ENCODE data around the gene NUF2.
"Not testable (repeated sequence)": the region's sequence is repeated elsewhere in the genome, so short reads cannot be mapped to it uniquely, and the experiment has no call there.

Gene NUF2

DNA sequence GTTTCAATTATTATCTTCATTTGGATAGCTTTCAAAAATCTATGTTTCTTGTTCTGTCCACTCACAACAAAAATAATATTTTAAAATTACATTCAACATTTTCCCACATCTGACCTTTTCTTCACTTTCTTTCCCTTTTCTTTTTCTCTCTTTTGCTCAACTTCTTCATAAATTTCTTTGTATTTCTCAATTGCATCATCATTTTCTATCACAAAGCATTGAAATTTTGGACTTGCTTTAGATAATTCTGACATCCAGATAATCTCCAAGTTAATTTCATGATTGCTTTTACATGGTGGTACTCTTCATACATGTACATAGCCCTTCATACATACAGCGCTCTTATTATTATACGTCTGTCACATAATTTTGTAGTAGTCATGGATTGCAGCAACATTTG is 30.2 kb downstream of the NUF2 start:
- Histone ChIP-seq H2AFZ (ENCODE audit: low read depth, low read length) (no peak overlapping the region), H3K4me1 (ENCODE audit: insufficient read depth, low read length) (no peaks in the 10 kb centered on the region), H3K9me3 (ENCODE audit: low read length) (no peaks in the 10 kb centered on the region), H3K4me3 (ENCODE audit: low read length) (no peak overlapping the region), H3K36me3 (ENCODE audit: insufficient read depth, low read length) (peaks cover 69% of the 10 kb centered on the region), H3K27me3 (ENCODE audit: insufficient read depth, low read length) (no peaks in the 10 kb centered on the region)

DNA sequence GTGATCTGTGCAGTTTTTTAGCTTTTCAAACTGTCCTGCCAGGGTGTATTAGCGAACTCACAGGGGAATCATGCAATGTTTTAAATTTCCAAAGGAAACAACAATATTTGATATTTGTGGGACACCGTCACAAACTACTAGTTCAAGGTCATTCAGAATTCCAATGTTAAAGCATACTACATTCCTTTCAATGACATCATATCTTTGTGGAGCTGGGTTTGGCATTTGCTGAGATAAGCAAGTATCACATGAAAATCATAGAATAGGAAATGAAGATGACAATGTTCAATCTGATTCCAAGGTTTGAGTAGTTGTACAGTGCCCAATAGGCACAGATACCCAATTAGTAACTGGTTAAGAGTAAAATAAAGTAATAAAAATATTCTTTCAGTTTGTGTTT is 35.6 kb downstream of the NUF2 start:
- Histone ChIP-seq H3K4me1 (ENCODE audit: insufficient read depth, low read length) (no peaks in the 10 kb centered on the region), H3K4me3 (ENCODE audit: low read length) (no peak overlapping the region), H3K9me3 (ENCODE audit: low read length) (no peaks in the 10 kb centered on the region), H2AFZ (ENCODE audit: low read depth, low read length) (no peak overlapping the region), H3K36me3 (ENCODE audit: insufficient read depth, low read length) (peaks cover 29% of the 10 kb centered on the region), H3K27me3 (ENCODE audit: insufficient read depth, low read length) (no peaks in the 10 kb centered on the region)

DNA sequence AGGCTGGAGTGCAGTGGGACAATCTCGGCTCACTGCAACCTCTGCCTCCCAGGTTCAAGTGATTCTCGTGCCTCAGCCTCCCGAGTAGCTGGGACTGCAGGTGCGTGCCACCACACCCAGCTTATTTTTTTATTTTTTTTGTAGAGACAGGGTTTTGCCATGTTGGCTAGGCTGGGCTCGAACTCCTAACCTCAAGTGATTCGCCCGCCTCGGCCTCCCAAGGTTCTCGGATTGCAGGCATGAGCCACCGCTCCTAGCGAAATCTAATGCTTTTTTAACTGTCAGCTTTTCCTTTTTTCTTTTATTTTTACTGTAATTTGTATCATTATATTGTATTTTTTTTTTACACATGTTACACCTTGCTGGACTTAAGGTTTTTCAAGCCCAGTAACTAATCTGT is 36.4 kb downstream of the NUF2 start:
- H3K4me1 ChIP-seq (ENCODE audit: insufficient read depth, low read length); H3K27me3 ChIP-seq (ENCODE audit: insufficient read depth, low read length); H3K9me3 ChIP-seq (ENCODE audit: low read length); H2AFZ ChIP-seq (ENCODE audit: low read depth, low read length); H3K4me3 ChIP-seq (ENCODE audit: low read length): not testable (repeated sequence)
- H3K36me3 ChIP-seq (ENCODE audit: insufficient read depth, low read length): peaks cover 29% of the 10 kb centered on the region

DNA sequence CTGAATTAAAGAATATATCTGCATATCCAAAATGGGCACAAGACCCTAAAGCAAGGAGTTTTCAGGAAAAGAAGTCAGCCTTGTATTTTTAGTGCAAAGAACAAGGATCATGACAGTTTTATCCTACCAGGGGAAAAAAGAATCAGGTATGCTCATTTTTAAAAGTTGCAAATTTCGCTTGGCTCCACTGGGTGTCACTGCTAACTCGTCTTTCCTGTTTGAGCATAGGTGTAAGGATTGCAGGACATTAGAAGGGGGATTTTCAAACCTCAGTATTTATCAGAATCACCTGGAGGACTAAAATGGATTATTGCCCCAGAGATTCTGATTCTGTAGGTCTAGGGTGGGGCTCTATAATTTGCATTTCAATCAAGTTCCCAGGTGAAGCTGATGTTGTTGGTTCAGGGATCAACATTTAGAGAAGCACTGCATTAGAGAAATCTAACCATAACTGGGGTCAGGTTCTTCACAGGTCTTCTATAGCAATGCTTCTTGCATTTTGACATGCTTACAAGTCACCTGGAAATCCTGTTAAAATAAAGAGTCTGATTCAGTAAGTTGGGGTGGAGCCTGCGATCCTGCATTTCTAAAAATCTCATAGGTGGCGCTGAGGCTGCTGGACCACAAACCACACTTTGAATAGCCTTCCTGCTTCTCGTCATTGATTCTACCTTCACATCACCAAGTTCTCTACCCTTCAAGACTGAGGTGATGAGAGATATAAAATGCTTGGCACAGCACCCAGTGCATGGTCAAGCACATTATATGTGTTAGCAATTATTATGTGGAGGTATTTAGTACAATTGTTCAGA is 39.6 kb downstream of the NUF2 start:
- H3K4me3 ChIP-seq (ENCODE audit: low read length): no peak overlapping the region
- no peaks in the 10 kb centered on the region for H3K9me3 ChIP-seq (ENCODE audit: low read length)
- H2AFZ ChIP-seq (ENCODE audit: low read depth, low read length): no peak overlapping the region
- H3K4me1 ChIP-seq (ENCODE audit: insufficient read depth, low read length): no peaks in the 10 kb centered on the region
- H3K27me3 ChIP-seq (ENCODE audit: insufficient read depth, low read length): peaks cover 4% of the 10 kb centered on the region
- H3K36me3 ChIP-seq (ENCODE audit: insufficient read depth, low read length): peaks cover 3% of the 10 kb centered on the region

DNA sequence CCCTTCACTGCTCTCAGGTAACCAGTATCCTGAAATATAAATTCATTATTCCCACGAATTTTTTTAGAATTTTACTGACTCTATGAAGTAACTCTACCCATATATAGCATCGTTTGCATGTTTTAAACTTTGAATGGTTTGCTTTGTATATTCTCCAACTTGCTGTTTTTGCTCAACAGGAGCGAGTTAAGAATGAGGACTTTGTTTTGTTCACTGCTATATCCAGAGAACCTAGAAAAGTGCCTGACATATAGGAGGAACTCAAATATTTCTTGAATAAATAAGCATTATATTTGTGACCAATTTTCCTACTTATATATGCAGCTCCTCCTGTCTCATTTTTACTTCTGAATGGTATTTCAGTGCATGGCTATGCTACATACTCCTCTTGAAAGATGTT is 43.4 kb downstream of the NUF2 start:
- H2AFZ ChIP-seq (ENCODE audit: low read depth, low read length): no peak overlapping the region
- H3K36me3 ChIP-seq (ENCODE audit: insufficient read depth, low read length): no peaks in the 10 kb centered on the region
- no peak overlapping the region for H3K4me3 ChIP-seq (ENCODE audit: low read length)
- H3K4me1 ChIP-seq (ENCODE audit: insufficient read depth, low read length): no peaks in the 10 kb centered on the region
- H3K27me3 ChIP-seq (ENCODE audit: insufficient read depth, low read length): peaks cover 4% of the 10 kb centered on the region
- H3K9me3 ChIP-seq (ENCODE audit: low read length): no peaks in the 10 kb centered on the region

DNA sequence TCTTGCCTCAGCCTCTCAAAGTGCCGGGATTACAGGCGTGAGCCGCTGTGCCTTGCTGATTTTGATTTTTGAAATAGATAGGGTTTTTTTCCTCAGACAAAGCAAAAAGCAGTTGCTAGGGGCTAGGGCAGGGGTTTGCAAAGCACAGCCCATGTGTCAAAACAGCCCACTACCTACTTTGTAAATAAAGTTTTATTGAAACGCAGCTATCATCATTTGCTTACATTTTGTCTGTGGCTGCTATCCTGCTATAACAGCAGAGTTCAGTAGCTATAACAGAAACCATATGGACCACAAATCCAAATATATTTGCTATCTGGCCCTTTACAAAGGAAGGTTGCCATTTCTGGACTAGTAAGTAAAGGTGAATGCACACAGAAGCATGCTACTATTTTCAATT is 44.8 kb downstream of the NUF2 start:
- no peaks in the 10 kb centered on the region for H3K36me3 ChIP-seq (ENCODE audit: insufficient read depth, low read length)
- no peaks in the 10 kb centered on the region for H3K9me3 ChIP-seq (ENCODE audit: low read length)
- no peak overlapping the region for H2AFZ ChIP-seq (ENCODE audit: low read depth, low read length)
- peaks cover 4% of the 10 kb centered on the region for H3K27me3 ChIP-seq (ENCODE audit: insufficient read depth, low read length)
- H3K4me3 ChIP-seq (ENCODE audit: low read length): no peak overlapping the region
- H3K4me1 ChIP-seq (ENCODE audit: insufficient read depth, low read length): no peaks in the 10 kb centered on the region

DNA sequence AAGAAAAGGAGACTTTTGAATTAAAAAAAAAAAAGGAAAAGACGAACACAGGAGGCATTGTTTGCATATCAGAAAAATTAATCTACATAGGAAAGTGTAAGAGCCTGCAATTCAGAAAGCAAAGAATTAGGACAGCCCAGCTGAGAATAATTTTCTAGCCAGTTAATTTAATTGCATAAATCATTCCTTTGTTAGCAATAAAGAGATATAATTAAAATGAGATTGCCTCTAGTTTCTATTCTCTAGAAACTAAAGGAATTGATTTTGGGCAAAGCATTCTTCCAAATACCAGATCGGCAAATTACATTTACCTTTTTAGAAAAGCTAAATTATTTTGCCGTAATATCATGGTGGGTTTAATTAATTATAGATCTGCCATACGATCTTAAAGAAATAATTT is 46.0 kb downstream of the NUF2 start:
- Histone ChIP-seq H3K9me3 (ENCODE audit: low read length) (no peaks in the 10 kb centered on the region), H3K4me1 (ENCODE audit: insufficient read depth, low read length) (no peaks in the 10 kb centered on the region), H3K27me3 (ENCODE audit: insufficient read depth, low read length) (peaks cover 4% of the 10 kb centered on the region), H3K36me3 (ENCODE audit: insufficient read depth, low read length) (no peaks in the 10 kb centered on the region), H2AFZ (ENCODE audit: low read depth, low read length) (no peak overlapping the region), H3K4me3 (ENCODE audit: low read length) (no peak overlapping the region)

DNA sequence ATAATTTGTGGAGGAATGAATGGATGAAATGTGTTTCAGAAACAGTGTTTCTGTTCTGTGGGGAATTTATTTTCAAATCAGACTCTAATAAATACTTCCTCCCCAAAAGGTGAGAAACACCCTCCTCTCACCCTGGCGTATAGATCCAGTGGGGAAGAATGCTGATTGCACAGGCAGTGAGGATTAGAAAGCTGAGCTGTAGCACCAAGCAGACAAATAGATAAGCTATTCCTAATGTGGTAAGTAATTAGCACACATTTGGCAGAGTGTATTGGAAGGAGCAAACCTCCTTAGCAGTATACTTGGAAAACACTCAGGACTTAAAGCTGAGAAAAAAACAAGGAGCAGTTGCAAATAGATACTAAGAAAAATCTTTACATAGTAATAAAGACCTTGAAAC is 50.8 kb downstream of the NUF2 start:
- H3K27me3 ChIP-seq (ENCODE audit: insufficient read depth, low read length): no peaks in the 10 kb centered on the region
- no peaks in the 10 kb centered on the region for H3K4me1 ChIP-seq (ENCODE audit: insufficient read depth, low read length)
- H3K4me3 ChIP-seq (ENCODE audit: low read length): no peak overlapping the region
- H3K36me3 ChIP-seq (ENCODE audit: insufficient read depth, low read length): no peaks in the 10 kb centered on the region
- no peak overlapping the region for H2AFZ ChIP-seq (ENCODE audit: low read depth, low read length)
- no peaks in the 10 kb centered on the region for H3K9me3 ChIP-seq (ENCODE audit: low read length)

DNA sequence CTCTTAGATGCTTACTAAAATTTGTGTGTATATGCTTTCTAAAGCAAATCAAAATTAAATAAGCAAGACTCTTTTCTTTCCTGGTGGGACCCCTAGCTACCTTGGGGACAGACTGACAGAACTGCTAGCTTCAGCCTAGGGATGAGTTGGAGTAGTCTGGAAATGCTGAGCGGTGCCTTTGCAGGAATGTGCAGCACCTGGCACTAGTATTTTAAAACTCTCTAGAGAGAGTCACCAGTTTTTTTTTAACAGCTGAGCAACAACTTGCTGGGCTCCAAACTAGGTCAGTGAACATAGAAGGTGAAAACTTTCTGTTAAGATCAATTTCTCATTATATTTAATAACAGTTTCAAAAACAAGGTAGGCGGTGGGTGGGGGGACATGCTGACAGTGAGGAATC is 56.8 kb downstream of the NUF2 start:
- no peak overlapping the region for H2AFZ ChIP-seq (ENCODE audit: low read depth, low read length)
- H3K9me3 ChIP-seq (ENCODE audit: low read length): no peaks in the 10 kb centered on the region
- peaks cover 2% of the 10 kb centered on the region for H3K27me3 ChIP-seq (ENCODE audit: insufficient read depth, low read length)
- H3K4me3 ChIP-seq (ENCODE audit: low read length): no peak overlapping the region
- H3K36me3 ChIP-seq (ENCODE audit: insufficient read depth, low read length): no peaks in the 10 kb centered on the region
- peaks cover 11% of the 10 kb centered on the region for H3K4me1 ChIP-seq (ENCODE audit: insufficient read depth, low read length)

DNA sequence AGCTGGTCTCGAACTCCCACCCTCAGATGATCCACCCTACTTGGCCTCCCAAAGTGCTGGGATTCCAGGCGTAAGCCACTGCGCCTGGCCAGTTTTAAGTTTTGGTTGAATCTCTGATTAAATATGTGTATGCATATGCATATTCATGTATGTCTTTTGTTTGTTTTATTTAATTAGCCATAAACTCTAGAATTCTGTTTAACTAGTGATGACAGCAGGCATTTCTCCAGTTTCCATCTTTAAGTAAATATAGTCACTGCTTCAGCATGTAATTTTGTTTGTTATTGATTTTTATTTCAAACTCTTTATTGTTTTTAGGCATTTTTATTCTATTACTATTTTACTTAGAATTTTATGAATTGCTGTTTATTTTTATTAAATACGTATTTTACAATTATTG is 58.0 kb downstream of the NUF2 start:
- Histone ChIP-seq H3K9me3 (ENCODE audit: low read length) (no peaks in the 10 kb centered on the region), H3K27me3 (ENCODE audit: insufficient read depth, low read length) (peaks cover 2% of the 10 kb centered on the region), H3K36me3 (ENCODE audit: insufficient read depth, low read length) (no peaks in the 10 kb centered on the region), H2AFZ (ENCODE audit: low read depth, low read length) (no peak overlapping the region), H3K4me3 (ENCODE audit: low read length) (no peak overlapping the region), H3K4me1 (ENCODE audit: insufficient read depth, low read length) (peaks cover 11% of the 10 kb centered on the region)

DNA sequence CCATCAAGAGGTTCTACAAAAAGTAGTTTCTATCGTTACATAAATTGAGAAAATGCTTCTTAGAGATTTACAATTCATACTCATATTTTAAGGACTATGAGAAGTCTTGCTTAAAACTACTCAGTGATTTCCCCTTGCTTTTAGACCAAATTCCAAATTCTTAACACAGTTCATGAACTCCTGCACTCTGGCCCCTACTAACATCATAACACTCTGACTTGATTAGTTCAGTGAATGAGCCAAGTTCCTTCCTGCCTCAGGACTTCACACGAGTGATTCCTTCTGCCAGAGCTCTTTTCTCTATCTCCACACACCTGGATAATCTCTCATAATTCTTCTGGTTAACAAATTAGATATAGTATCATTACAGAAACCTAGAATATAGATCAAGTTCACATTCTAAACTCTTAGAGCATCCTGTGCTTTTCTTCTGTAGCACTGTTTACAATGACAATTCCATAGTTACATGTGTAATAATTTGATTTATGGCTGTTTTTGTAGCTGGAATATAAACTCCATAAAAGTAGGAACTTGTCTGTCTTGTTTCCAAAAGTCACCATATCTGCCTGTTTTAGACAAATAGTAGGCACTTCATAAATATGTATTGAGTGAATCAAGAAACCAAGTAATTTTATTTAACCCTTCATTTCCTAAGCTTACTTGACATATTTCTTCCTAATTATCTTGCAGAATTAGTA is 59.9 kb downstream of the NUF2 start:
- Histone ChIP-seq H3K9me3 (ENCODE audit: low read length) (no peaks in the 10 kb centered on the region), H3K4me3 (ENCODE audit: low read length) (no peak overlapping the region), H3K4me1 (ENCODE audit: insufficient read depth, low read length) (peaks cover 11% of the 10 kb centered on the region), H2AFZ (ENCODE audit: low read depth, low read length) (no peak overlapping the region), H3K27me3 (ENCODE audit: insufficient read depth, low read length) (peaks cover 2% of the 10 kb centered on the region), H3K36me3 (ENCODE audit: insufficient read depth, low read length) (no peaks in the 10 kb centered on the region)

DNA sequence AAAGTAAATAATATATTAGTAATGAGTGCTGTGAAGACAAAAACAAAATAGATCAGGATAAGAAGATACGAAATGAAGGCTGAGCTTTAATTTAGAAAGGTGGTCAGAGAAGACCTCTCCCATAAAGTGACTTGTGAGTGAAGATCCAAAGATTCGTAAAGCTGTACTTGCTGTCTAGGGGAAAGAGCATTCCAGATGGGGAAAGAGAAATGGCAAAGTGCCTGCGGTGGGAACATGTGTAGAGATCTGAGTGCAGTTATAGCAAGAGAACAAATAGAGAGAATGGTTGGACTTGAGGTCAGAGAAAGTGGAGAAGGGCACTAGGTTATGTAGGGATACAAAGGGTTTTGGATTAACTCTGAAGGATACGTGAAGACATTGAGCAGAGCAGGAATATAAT is 60.6 kb downstream of the NUF2 start:
- H3K4me3 ChIP-seq (ENCODE audit: low read length): no peak overlapping the region
- peaks cover 2% of the 10 kb centered on the region for H3K27me3 ChIP-seq (ENCODE audit: insufficient read depth, low read length)
- H3K36me3 ChIP-seq (ENCODE audit: insufficient read depth, low read length): no peaks in the 10 kb centered on the region
- peaks cover 11% of the 10 kb centered on the region for H3K4me1 ChIP-seq (ENCODE audit: insufficient read depth, low read length)
- H2AFZ ChIP-seq (ENCODE audit: low read depth, low read length): no peak overlapping the region
- no peaks in the 10 kb centered on the region for H3K9me3 ChIP-seq (ENCODE audit: low read length)

DNA sequence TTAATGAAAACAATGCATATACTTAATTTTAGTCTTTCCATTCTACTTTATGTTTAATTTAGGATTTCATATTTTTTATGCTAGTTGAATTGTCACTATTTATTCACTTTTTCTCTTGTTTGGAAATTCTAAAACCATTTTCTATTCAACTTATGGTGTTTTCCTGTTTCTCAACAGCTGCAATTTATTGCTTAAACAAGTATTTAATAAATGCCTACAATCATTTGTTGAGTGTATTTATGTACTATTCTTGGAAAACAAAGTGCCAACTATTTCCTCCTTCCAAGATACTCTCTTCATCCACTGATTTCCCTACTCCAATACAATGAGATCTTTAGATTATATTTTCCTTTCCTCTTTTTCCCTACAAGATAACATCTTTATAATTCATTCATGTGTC is 65.4 kb downstream of the NUF2 start:
- Histone ChIP-seq H3K4me3 (ENCODE audit: low read length) (no peak overlapping the region), H3K36me3 (ENCODE audit: insufficient read depth, low read length) (no peaks in the 10 kb centered on the region), H3K4me1 (ENCODE audit: insufficient read depth, low read length) (peaks cover 5% of the 10 kb centered on the region), H3K27me3 (ENCODE audit: insufficient read depth, low read length) (no peaks in the 10 kb centered on the region), H2AFZ (ENCODE audit: low read depth, low read length) (no peak overlapping the region), H3K9me3 (ENCODE audit: low read length) (no peaks in the 10 kb centered on the region)
